NCI-H526 treated with DMSO at 0.1 percent for 48 hours (cell line): ENCODE results near the gene KDELR1.
A peak's percentile ranks its signal among the peaks of the same experiment; 100 is the strongest.

Source experiments
- DNase-seq: peaks from one replicate; lab custom pipeline; 2025; lab: John Stamatoyannopoulos, UW

KDELR1 gene

GRCh38 chr19:48391100-48392005 is at the start of gene KDELR1:
Gene KDELR1, minus strand, starts transcription at chr19:48391551. Its CDS starts 193 bp downstream, at chr19:48391358.
- no peak for DNase-seq

GRCh38 chr19:48436586-48436985 is 45.2 kb upstream of the KDELR1 start:
- no peak for DNase-seq

- no peak for DNase-seq
Observed at GRCh38 chr19:48433337-48433736, 42.0 kb upstream of the KDELR1 start.

- no peak for DNase-seq
Observed at GRCh38 chr19:48428670-48429069, 37.3 kb upstream of the KDELR1 start.

GRCh38 chr19:48424694-48425219 is 33.4 kb upstream of the KDELR1 start:
- DNase-seq = no peak

- DNase-seq = no peak
Observed at GRCh38 chr19:48421548-48421947, 30.2 kb upstream of the KDELR1 start.

GRCh38 chr19:48419158-48419920 is 28.0 kb upstream of the KDELR1 start:
- no peak for DNase-seq

- DNase-seq = no peak
Observed at GRCh38 chr19:48418317-48419064, 27.1 kb upstream of the KDELR1 start.

GRCh38 chr19:48417421-48417820 is 26.1 kb upstream of the KDELR1 start:
- no peak for DNase-seq

GRCh38 chr19:48415806-48416221 is 24.5 kb upstream of the KDELR1 start:
- DNase-seq = no peak

GRCh38 chr19:48415395-48415794 is 24.0 kb upstream of the KDELR1 start:
- DNase-seq = peak; percentile 40

GRCh38 chr19:48413879-48414587 is 22.7 kb upstream of the KDELR1 start:
- no peak for DNase-seq

- DNase-seq = no peak
Observed at GRCh38 chr19:48405850-48406249, 14.5 kb upstream of the KDELR1 start.

- DNase-seq = no peak
Observed at GRCh38 chr19:48405010-48405659, 13.8 kb upstream of the KDELR1 start.

GRCh38 chr19:48403606-48404005 is 12.3 kb upstream of the KDELR1 start:
- peak; percentile 41 for DNase-seq

- no peak for DNase-seq
Observed at GRCh38 chr19:48401287-48401686, 9.9 kb upstream of the KDELR1 start.

- peak; percentile 71 for DNase-seq
Observed at GRCh38 chr19:48400018-48400742, 8.8 kb upstream of the KDELR1 start.

- DNase-seq = peak; percentile 51
Observed at GRCh38 chr19:48398375-48399235, 7.3 kb upstream of the KDELR1 start.

GRCh38 chr19:48398102-48398374 is 6.7 kb upstream of the KDELR1 start:
- no peak for DNase-seq
